ENCODE measurements around the gene PCYT1A.

PCYT1A gene

DNA sequence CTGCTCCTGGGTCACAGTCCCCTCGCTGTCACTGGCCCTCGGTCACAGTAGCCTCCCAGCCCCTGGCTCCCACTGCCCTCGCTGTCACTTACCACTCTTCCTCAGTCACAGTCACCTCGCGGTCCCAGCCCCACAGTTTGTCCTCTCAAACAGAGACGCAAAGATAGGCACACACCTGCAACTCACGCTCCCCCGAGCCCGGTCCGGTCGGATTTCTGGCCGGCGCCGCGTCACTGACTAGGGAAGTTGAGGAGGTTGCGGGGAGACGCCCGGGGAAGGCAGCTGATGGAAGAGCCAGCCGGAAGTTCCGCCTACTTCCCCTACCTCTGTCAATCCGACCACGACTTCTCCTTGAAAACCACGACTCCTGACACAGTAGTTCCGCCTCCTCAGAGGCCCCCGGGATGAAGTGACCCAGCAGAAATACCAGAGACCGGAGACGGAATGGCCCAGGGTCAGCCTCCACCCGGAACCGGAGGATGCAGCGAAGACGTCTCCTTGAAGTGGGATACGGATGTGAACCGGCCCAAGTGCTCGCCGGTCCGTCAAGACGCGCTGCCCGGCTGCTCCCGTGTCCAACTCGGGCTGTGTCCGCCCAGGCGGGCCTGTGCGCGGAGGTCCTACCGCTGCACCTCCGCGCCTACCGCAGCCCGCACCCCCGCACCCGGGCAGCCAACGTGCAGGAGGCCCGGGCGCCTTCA is at the start of gene PCYT1A:
Gene PCYT1A (minus strand): TSS at position 287 of the 701 bp plus-strand sequence. CDS start 17,195 bp downstream, outside the sequence.
- no peak for TF ChIP-seq CTCF (IDR thresholded peaks at IDR 0.05; ENCODE audit: borderline replicate concordance, insufficient read depth, low read depth, low read length)
- H3K4me3 ChIP-seq (ENCODE audit: low read depth, low read length), result peak within 1 kb of the TSS; percentile 95

DNA sequence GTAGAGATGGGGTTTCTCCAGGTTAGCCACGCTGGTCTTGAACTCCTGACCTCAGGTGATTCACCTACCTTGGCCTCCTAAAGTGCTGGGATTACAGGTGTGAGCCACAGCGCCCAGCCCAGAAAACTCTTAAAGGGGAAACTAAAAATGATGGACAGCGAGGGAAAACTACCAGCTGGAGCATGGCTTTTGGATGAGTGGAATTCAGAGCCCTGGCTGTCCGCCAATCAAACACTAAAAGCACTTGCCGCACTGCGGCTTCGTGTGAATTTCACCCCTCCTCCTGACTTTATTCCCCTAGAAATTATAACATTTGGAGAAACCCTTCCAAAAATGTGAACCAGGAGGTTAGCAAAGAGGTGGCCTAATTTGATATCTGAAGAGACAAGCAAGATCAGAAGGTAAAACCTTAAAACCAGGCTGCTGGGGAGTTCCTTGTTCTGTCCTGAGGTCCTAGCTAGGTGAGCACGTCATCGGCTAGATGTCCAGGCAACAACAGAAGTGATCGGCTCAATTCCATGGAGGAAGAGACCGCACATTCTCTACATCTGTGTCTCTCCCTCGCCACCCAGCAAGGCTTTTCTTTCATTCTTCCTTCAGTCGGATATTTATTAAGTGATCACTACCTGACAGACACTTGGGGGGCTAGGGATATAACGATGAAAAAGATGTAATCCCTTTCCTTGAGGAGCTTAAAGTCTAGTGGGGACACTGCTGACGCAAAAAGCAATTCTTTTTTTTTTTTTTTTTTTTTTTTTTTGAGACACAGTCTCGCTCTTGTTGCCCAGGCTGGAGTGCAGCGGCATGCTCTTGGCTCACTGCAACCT is 49.0 kb upstream of the PCYT1A start:
- no peak for TF ChIP-seq CTCF (IDR thresholded peaks at IDR 0.05; ENCODE audit: borderline replicate concordance, insufficient read depth, low read depth, low read length)
- no peak overlapping the region for H3K4me3 ChIP-seq (ENCODE audit: low read depth, low read length)

GRCh38 chr3:196335503-196335948 is 48.0 kb upstream of the PCYT1A start:
- H3K4me3 ChIP-seq (ENCODE audit: low read depth, low read length), result no peak overlapping the region
- TF ChIP-seq CTCF (IDR thresholded peaks at IDR 0.05; ENCODE audit: borderline replicate concordance, insufficient read depth, low read depth, low read length), result no peak

DNA sequence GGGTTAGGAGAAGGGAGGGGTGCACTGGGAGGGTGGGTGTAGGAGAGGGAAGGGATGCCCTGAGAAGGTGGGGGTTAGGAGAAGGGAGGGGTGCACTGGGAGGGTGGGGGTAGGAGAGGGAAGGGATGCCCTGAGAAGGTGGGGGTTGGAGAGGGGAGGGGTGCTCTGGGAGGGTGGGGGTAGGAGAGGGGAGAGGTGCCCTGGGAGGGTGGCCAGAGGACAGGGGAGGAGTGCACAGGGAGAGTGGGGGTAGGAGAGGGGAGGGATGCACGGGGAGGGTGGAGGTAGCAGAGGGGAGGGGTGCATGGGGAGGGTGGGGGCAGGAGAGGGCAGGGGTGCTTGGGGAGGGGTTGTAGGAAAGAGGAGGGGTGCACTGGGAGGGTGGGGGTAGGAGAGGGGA is 47.5 kb upstream of the PCYT1A start:
- H3K4me3 ChIP-seq (ENCODE audit: low read depth, low read length), result no peak overlapping the region
- no peak for TF ChIP-seq CTCF (IDR thresholded peaks at IDR 0.05; ENCODE audit: borderline replicate concordance, insufficient read depth, low read depth, low read length)

DNA sequence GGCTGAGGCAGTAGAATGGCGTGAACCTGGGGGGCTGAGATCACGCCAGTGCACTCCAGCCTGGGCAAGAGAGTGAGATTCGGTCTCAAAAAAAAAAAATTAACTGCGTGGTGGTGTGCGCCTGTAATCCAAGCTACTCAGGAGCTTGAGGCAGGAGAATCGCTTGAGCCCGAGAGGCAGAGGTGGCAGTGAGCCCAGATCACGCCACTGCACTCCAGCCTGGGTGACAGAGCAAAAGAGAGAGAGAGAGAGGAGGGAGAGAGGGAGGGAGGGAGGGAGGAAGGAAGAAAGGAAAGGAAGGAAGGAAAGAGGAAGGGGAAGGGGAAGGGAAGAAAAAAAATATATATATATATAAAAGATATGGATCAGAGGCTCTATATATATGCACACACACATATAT is 44.6 kb upstream of the PCYT1A start:
- H3K4me3 ChIP-seq (ENCODE audit: low read depth, low read length), result no peak overlapping the region
- no peak for TF ChIP-seq CTCF (IDR thresholded peaks at IDR 0.05; ENCODE audit: borderline replicate concordance, insufficient read depth, low read depth, low read length)

GRCh38 chr3:196327405-196327804 is 39.9 kb upstream of the PCYT1A start:
- H3K4me3 ChIP-seq (ENCODE audit: low read depth, low read length), result no peak overlapping the region
- no peak for TF ChIP-seq CTCF (IDR thresholded peaks at IDR 0.05; ENCODE audit: borderline replicate concordance, insufficient read depth, low read depth, low read length)

All from GM12875 (cell line).